Endothelial cell of umbilical vein (primary cell): ENCODE results near the gene MUL1. TPM values are rescaled to one million over a fixed set of nuclear protein-coding genes. Genes with fewer than 3 reads are reported as not detected.

Source experiments
- BruUV-seq: library from RNA; stranded (reverse); fragments of 400-500 nt; replicated peaks from 2 replicates; lab custom pipeline; 2021; lab: Mats Ljungman, UMichigan
- CTCF ChIA-PET: fragments of 300-600, 350-600 bp; sonication (Branson Sonifier 250); formaldehyde crosslinking; loops from one replicate; lab custom pipeline; 2021; ENCODE audit warnings: antibody characterized with exemption, inconsistent platforms; lab: Charles Lee
- POLR2A ChIA-PET: fragments of 300-600, 350-600 bp; sonication (Branson Sonifier 250); formaldehyde crosslinking; loops from one replicate; lab custom pipeline; 2021; ENCODE audit warnings: antibody characterized with exemption, inconsistent platforms; lab: Charles Lee
- DNase-seq: peaks from one replicate; pipeline ENCODE4 v3.0.0-alpha.2; 2011; ENCODE audit warnings: low read depth, low spot score
- FAIRE-seq: peaks from 2 replicates; lab custom pipeline; 2011; peaks lifted over from hg19 to GRCh38; lab: Jason Lieb, UNC
- H2AFZ ChIP-seq: 2 replicates; pipeline ENCODE4 v1.6.0; 2012; ENCODE audit warnings: low read depth, low read length, control low read depth, inconsistent platforms
- H3K27ac ChIP-seq: 2 replicates; pipeline ENCODE4 v1.5.1; 2011; ENCODE audit warnings: low read depth, mild to moderate bottlenecking, control low read depth, low read length, moderate library complexity; ENCODE audit not compliant: insufficient read depth
- H3K27me3 ChIP-seq, 2 experiments: 2 replicates each; pipeline versions ENCODE4 v1.6.0 to v1.6.1; 2011; ENCODE audit warnings: low read length in 2 of 2, mixed read lengths in 1 of 2; ENCODE audit not compliant: control insufficient read depth in 2 of 2, insufficient read depth in 2 of 2
- H3K36me3 ChIP-seq, 2 experiments: 2 replicates in 1 of 2; 3 replicates in 1 of 2; pipeline ENCODE4 v1.5.1; 2011; ENCODE audit warnings: low read length in 2 of 2, mild to moderate bottlenecking in 1 of 2, moderate library complexity in 1 of 2; ENCODE audit not compliant: control insufficient read depth in 2 of 2, insufficient read depth in 2 of 2; ENCODE audit errors: extremely low read depth in 1 of 2
- H3K4me1 ChIP-seq: 3 replicates; pipeline ENCODE4 v1.5.1; 2011; ENCODE audit warnings: mild to moderate bottlenecking, low read length; ENCODE audit not compliant: control insufficient read depth, insufficient read depth; ENCODE audit errors: extremely low read depth
- H3K4me2 ChIP-seq: 2 replicates; pipeline ENCODE4 v1.6.1; 2011; ENCODE audit warnings: low read length, control low read depth, mixed read lengths; ENCODE audit not compliant: insufficient read depth
- H3K4me3 ChIP-seq, 3 experiments: fragments of 200-600 bp in 1 of 3; sonication (generic), shearing (Covaris generic) in 1 of 3; replicated peaks in 1 of 3; 2 replicates each; pipeline ENCODE4 v1.5.1; 2011 to 2016; ENCODE audit warnings: control low read depth in 3 of 3, low read length in 3 of 3, mild to moderate bottlenecking in 2 of 3, inconsistent platforms in 1 of 3, low read depth in 1 of 3, moderate library complexity in 1 of 3; ENCODE audit not compliant: insufficient read depth in 1 of 3
- H3K79me2 ChIP-seq: 2 replicates; pipeline ENCODE4 v1.6.0; 2012; ENCODE audit warnings: low read length, inconsistent platforms; ENCODE audit not compliant: control insufficient read depth, insufficient read depth
- H3K9ac ChIP-seq: replicated peaks from 2 replicates; pipeline ENCODE3; 2011; ENCODE audit warnings: low read length, control low read depth; ENCODE audit not compliant: insufficient read depth; ENCODE audit errors: extremely low read depth
- H3K9me1 ChIP-seq: replicated peaks from 3 replicates; pipeline ENCODE4 v1.6.0; 2011; ENCODE audit warnings: mild to moderate bottlenecking, low read length; ENCODE audit not compliant: control insufficient read depth, insufficient read depth; ENCODE audit errors: extremely low read depth
- H3K9me3 ChIP-seq: replicated peaks from 2 replicates; pipeline ENCODE4 v1.5.1; 2012; ENCODE audit warnings: low read length, inconsistent platforms; ENCODE audit not compliant: control insufficient read depth, insufficient read depth
- H4K20me1 ChIP-seq: replicated peaks from 2 replicates; pipeline ENCODE3; 2011; ENCODE audit warnings: mild to moderate bottlenecking, low read length; ENCODE audit not compliant: control insufficient read depth, insufficient read depth; ENCODE audit errors: extremely low read depth
- CTCF ChIP-seq, 2 donors: IDR thresholded peaks; 1 replicate in 1 of 2; 2 replicates in 1 of 2; pipeline ENCODE4 v1.5.1; 2011; ENCODE audit warnings: low read length in 2 of 2, mild to moderate bottlenecking in 2 of 2, moderate library complexity in 2 of 2, control low read depth in 1 of 2, inconsistent platforms in 1 of 2, low read depth in 1 of 2; ENCODE audit not compliant: insufficient read depth in 1 of 2; ENCODE audit errors: extremely low read depth in 1 of 2
- EZH2 ChIP-seq: IDR thresholded peaks from 2 replicates; pipeline ENCODE4 v1.6.1; 2012; ENCODE audit warnings: borderline replicate concordance, low read depth, mild to moderate bottlenecking, moderate library complexity, low read length, inconsistent platforms; ENCODE audit not compliant: severe bottlenecking
- FOS ChIP-seq: IDR thresholded peaks from 2 replicates; pipeline ENCODE4 v1.6.1; 2011; ENCODE audit warnings: mild to moderate bottlenecking, low read length, moderate library complexity, borderline replicate concordance; ENCODE audit not compliant: insufficient read depth
- POLR2A ChIP-seq: IDR thresholded peaks from 2 replicates; pipeline ENCODE4 v1.6.1; 2012; ENCODE audit warnings: low read depth, mild to moderate bottlenecking, control low read depth, low read length
- POLR2AphosphoS5 ChIP-seq: IDR thresholded peaks from 2 replicates; pipeline ENCODE4 v1.6.1; 2012; ENCODE audit warnings: low read depth, mild to moderate bottlenecking, control low read depth, low read length, moderate library complexity; ENCODE audit not compliant: insufficient read depth
- dilution Hi-C: fragments of 300-500 bp; cut with MboI; formaldehyde crosslinking; loops from one replicate; pipeline ENCODE4 v1.15.0; 2019; ENCODE audit warnings: low sequenced_read_pairs; ENCODE audit not compliant: extremely low pct_ligation_motif_present
- intact Hi-C: fragments of 100-400 bp; cut with micrococcal nuclease; formaldehyde crosslinking; loops from one replicate; pipeline ENCODE4 v1.10.0; 2022
- polyA plus RNA-seq, 4 experiments: library from polyadenylated mRNA; depleted of rRNA in 3 of 4; stranded (reverse) in 3 of 4; unstranded in 1 of 4; fragments of >200 nt; gene quantifications; 2 replicates each; pipeline versions ENCODE4 v1.2.1 to v1.2.3, GENCODE V29; 2011 to 2012; ENCODE audit warnings: missing spikeins in 1 of 4
- total RNA-seq: library from RNA; stranded (reverse); gene quantifications from 2 replicates; pipeline ENCODE4 v1.2.3, GENCODE V29; 2021

Gene MUL1
- total and polyA plus RNA-seq, 2 donors (not counting 3 experiments of a cell fraction or from before 2014, with no cell fraction given), result 28.3 to 29.5 TPM

DNA sequence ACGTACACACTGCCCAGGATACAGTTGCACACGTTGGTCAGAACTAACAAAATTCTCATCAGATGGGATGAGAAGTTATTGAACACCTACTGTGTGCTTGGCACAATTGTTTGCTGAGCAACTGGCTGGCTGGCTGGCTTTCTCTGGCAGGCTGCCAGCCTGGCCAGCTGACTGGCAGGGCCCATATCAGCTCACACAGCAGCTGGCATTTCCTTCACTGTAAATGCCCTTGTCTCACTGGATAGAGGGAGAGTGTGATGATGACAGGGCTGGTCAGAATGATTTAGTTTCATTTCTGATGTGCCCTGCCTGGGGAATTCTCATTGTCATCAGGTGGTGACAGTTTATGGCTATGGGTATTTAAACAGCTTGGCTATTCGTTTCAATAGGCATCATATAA is 37.8 kb downstream of the MUL1 start:
- Histone ChIP-seq H3K9me3 (no peaks in the 10 kb centered on the region), H3K79me2 (no peaks in the 10 kb centered on the region), H3K4me1 (no peaks in the 10 kb centered on the region), H2AFZ (no peak overlapping the region), H3K4me3 (no peak overlapping the region), H3K9ac (no peak overlapping the region), H3K36me3 (no peaks in the 10 kb centered on the region), H3K27ac (no peak overlapping the region), H3K27me3 (peaks cover 0 to 2% of the 10 kb centered on the region in 2 experiments), H3K9me1 (no peaks in the 10 kb centered on the region), H3K4me2 (no peak overlapping the region), H4K20me1 (no peaks in the 10 kb centered on the region)
- TF ChIP-seq FOS (no peak), POLR2AphosphoS5 (no peak), EZH2 (no peak)
- intact Hi-C loops (no loop called here), dilution Hi-C loops (no loop called here)
- no TSS peak for BruUV-seq
- POLR2A ChIA-PET, result no interaction called here
- peak; percentile 34 for DNase-seq
- FAIRE-seq, result peak; percentile 62
- CTCF ChIA-PET, result interaction anchor here (0.9 to 4.4 kb wide), 3 partner anchors 13 to 108 kb away, joined by 3 to 30 read pairs (median 6); no protein-coding TSS in a partner anchor

DNA sequence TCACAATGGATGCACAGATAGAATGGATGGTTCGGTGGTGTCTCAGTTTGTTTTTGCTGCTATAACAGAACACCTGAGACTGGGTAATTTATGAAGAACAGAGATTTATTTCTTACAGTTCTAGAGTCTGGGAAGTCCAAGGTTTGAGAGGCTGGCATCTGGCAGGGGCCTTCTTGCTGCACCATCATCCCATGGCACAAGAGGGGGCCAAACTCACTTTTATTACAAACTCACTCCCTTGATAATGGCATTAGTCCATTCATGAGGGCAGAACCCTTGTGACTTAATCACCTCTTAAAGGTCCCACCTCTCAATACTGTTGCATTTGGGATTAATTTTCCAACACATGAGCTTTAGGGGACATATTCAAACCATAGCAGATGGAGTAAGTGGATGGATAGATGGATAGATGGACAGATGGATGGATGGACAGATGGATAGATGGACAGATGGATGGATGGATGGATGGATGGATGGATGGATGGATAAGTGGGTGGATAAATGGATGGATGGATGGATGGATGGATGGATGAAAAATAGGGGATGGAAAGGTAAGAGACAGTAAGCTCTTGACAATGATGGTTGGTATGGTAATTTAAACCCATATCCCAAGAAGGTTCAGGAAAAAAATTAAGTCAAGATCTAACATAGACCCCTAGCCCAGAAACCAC is 38.4 kb downstream of the MUL1 start:
- no TSS peak for BruUV-seq
- Histone ChIP-seq H3K27ac (no peak overlapping the region), H2AFZ (no peak overlapping the region), H3K4me3 (no peak overlapping the region), H3K27me3 (peaks cover 0 to 2% of the 10 kb centered on the region in 2 experiments), H3K9ac (no peak overlapping the region), H3K79me2 (no peaks in the 10 kb centered on the region), H3K9me1 (no peaks in the 10 kb centered on the region), H3K4me2 (no peak overlapping the region), H3K4me1 (no peaks in the 10 kb centered on the region), H3K9me3 (no peaks in the 10 kb centered on the region), H3K36me3 (no peaks in the 10 kb centered on the region), H4K20me1 (no peaks in the 10 kb centered on the region)
- dilution Hi-C loops (no loop called here), intact Hi-C loops (loop anchor here (1.0 kb wide), 1 partner anchor 24 kb away; no protein-coding TSS in a partner anchor)
- ChIA-PET POLR2A (no interaction called here), CTCF (interaction anchor here (0.9 to 4.4 kb wide), 2 partner anchors 24 to 108 kb away, joined by 3 to 30 read pairs; no protein-coding TSS in a partner anchor)
- FAIRE-seq, result no peak
- TF ChIP-seq FOS (no peak), CTCF (IDR thresholded peaks at IDR 0.05; ENCODE audit: extremely low read depth in 1 of 2, insufficient read depth in 1 of 2, low read depth in 1 of 2, low read length in 2 of 2) (peak in 1 of 2 donors; percentile 10), POLR2A (no peak)
- DNase-seq, result no peak
